H9 (cell line): ENCODE data around the gene CRACR2B. TPM values are rescaled to one million over a fixed set of nuclear protein-coding genes. Genes with fewer than 3 reads are reported as not detected.
A peak's percentile ranks its signal among the peaks of the same experiment; 100 is the strongest.

Experiments
- DNase-seq: peaks from one replicate; pipeline ENCODE4 v3.0.0-alpha.2; 2017
- H2AFZ ChIP-seq: one replicate; pipeline ENCODE4 v1.6.1; 2013; ENCODE audit warnings: mild to moderate bottlenecking, low read length, control low read depth, moderate library complexity
- H2AK5ac ChIP-seq: 2 replicates; pipeline ENCODE4 v1.6.1; 2013; ENCODE audit warnings: low read length, control low read depth, mixed read lengths; ENCODE audit not compliant: insufficient read length
- H2BK120ac ChIP-seq: one replicate; pipeline ENCODE4 v1.6.1; 2013; ENCODE audit warnings: low read depth, mild to moderate bottlenecking, low read length, control low read depth, inconsistent platforms; ENCODE audit not compliant: poor library complexity, severe bottlenecking
- H2BK12ac ChIP-seq: 2 replicates; pipeline ENCODE4 v1.6.1; 2013; ENCODE audit warnings: low read length, control low read depth, mixed read lengths, low read depth; ENCODE audit not compliant: insufficient read length
- H2BK15ac ChIP-seq: 2 replicates; pipeline ENCODE4 v1.6.1; 2013; ENCODE audit warnings: low read depth, low read length, control low read depth
- H2BK20ac ChIP-seq: one replicate; pipeline ENCODE4 v1.6.1; 2013; ENCODE audit warnings: low read depth, mild to moderate bottlenecking, low read length, control low read depth, inconsistent platforms; ENCODE audit not compliant: poor library complexity, severe bottlenecking
- H2BK5ac ChIP-seq: 2 replicates; pipeline ENCODE4 v1.6.1; 2013; ENCODE audit warnings: low read length, control low read depth, mixed read lengths; ENCODE audit not compliant: insufficient read length
- H3K14ac ChIP-seq: 2 replicates; pipeline ENCODE4 v1.6.1; 2013; ENCODE audit warnings: low read length, control low read depth; ENCODE audit not compliant: insufficient read depth
- H3K18ac ChIP-seq: 2 replicates; pipeline ENCODE4 v1.6.1; 2013; ENCODE audit warnings: low read depth, mild to moderate bottlenecking, mixed read lengths, low read length, control low read depth; ENCODE audit not compliant: insufficient read length
- H3K23ac ChIP-seq: 2 replicates; pipeline ENCODE4 v1.6.1; 2013; ENCODE audit warnings: low read length, control low read depth, mixed read lengths, low read depth; ENCODE audit not compliant: insufficient read length
- H3K23me2 ChIP-seq: 2 replicates; pipeline ENCODE4 v1.6.1; 2013; ENCODE audit warnings: low read depth, mild to moderate bottlenecking, mixed read lengths, low read length, control low read depth; ENCODE audit not compliant: insufficient read length, poor library complexity, severe bottlenecking
- H3K27ac ChIP-seq: 2 replicates; pipeline ENCODE4 v1.5.1; 2013; ENCODE audit warnings: low read length, control low read depth, mixed read lengths, low read depth; ENCODE audit not compliant: insufficient read length
- H3K27me3 ChIP-seq: 2 replicates; pipeline ENCODE4 v1.6.1; 2013; ENCODE audit warnings: low read length, control low read depth, inconsistent platforms; ENCODE audit not compliant: insufficient read depth
- H3K4ac ChIP-seq: 2 replicates; pipeline ENCODE4 v1.6.1; 2013; ENCODE audit warnings: low read depth, mild to moderate bottlenecking, control low read depth, inconsistent platforms, low read length, moderate library complexity
- H3K4me1 ChIP-seq: 2 replicates; pipeline ENCODE4 v1.6.1; 2013; ENCODE audit warnings: low read length, control low read depth, inconsistent platforms; ENCODE audit not compliant: insufficient read depth
- H3K4me2 ChIP-seq: 2 replicates; pipeline ENCODE4 v1.6.1; 2013; ENCODE audit warnings: low read length, control low read depth, mixed read lengths; ENCODE audit not compliant: insufficient read length, insufficient read depth
- H3K56ac ChIP-seq: 2 replicates; pipeline ENCODE4 v1.6.1; 2013; ENCODE audit warnings: low read depth, mild to moderate bottlenecking, mixed read lengths, low read length, control low read depth; ENCODE audit not compliant: insufficient read length
- H3K79me1 ChIP-seq: 2 replicates; pipeline ENCODE4 v1.6.1; 2013; ENCODE audit warnings: low read depth, mild to moderate bottlenecking, moderate library complexity, low read length, control low read depth, inconsistent platforms; ENCODE audit not compliant: insufficient read depth, poor library complexity, severe bottlenecking
- H3K79me2 ChIP-seq: 2 replicates; pipeline ENCODE4 v1.6.1; 2013; ENCODE audit warnings: low read length, control low read depth, inconsistent platforms; ENCODE audit not compliant: insufficient read depth
- H3K9ac ChIP-seq: 2 replicates; pipeline ENCODE4 v1.6.1; 2013; ENCODE audit warnings: low read length, control low read depth, mixed read lengths; ENCODE audit not compliant: insufficient read length; ENCODE audit errors: extremely low read depth
- H3K9me3 ChIP-seq: one replicate; pipeline ENCODE4 v1.6.1; 2013; ENCODE audit warnings: low read depth, low read length, inconsistent platforms; ENCODE audit not compliant: control insufficient read depth
- H3T11ph ChIP-seq: one replicate; pipeline ENCODE4 v1.6.1; 2013; ENCODE audit warnings: mild to moderate bottlenecking, low read length, control low read depth, inconsistent platforms
- H4K20me1 ChIP-seq: one replicate; pipeline ENCODE4 v1.6.1; 2013; ENCODE audit not compliant: control insufficient read depth, insufficient read length, insufficient read depth
- H4K5ac ChIP-seq: 2 replicates; pipeline ENCODE4 v1.6.1; 2013; ENCODE audit warnings: low read depth, mild to moderate bottlenecking, mixed read lengths, low read length, control low read depth; ENCODE audit not compliant: insufficient read length
- H4K8ac ChIP-seq: replicated peaks from 2 replicates; pipeline ENCODE4 v1.6.1; 2013; ENCODE audit warnings: low read length, control low read depth, mixed read lengths, low read depth; ENCODE audit not compliant: insufficient read length
- H4K91ac ChIP-seq: 2 replicates; pipeline ENCODE4 v1.6.1; 2013; ENCODE audit warnings: low read depth, mild to moderate bottlenecking, moderate library complexity, mixed read lengths, low read length, control low read depth; ENCODE audit not compliant: insufficient read length
- H3K27ac Mint-ChIP-seq, 3 experiments: 2 replicates in 2 of 3; 3 replicates in 1 of 3; pipeline ENCODE4 v1.8.0; 2020 to 2021; ENCODE audit warnings: mixed read lengths in 3 of 3, mild to moderate bottlenecking in 1 of 3, moderate library complexity in 1 of 3
- H3K27me3 Mint-ChIP-seq: 2 replicates; pipeline ENCODE4 v1.8.0; 2021; ENCODE audit warnings: low read depth, mild to moderate bottlenecking, moderate library complexity, mixed read lengths
- H3K36me3 Mint-ChIP-seq, 3 experiments: 2 replicates in 2 of 3; 3 replicates in 1 of 3; pipeline ENCODE4 v1.8.0; 2020 to 2021; ENCODE audit warnings: low read depth in 3 of 3, mixed read lengths in 3 of 3; ENCODE audit not compliant: insufficient read depth in 1 of 3
- H3K4me1 Mint-ChIP-seq, 2 experiments: 2 replicates each; pipeline ENCODE4 v1.8.0; 2020; ENCODE audit warnings: mixed read lengths in 2 of 2
- H3K4me3 Mint-ChIP-seq, 2 experiments: 2 replicates in 1 of 2; 3 replicates in 1 of 2; pipeline ENCODE4 v1.8.0; 2020 to 2021; ENCODE audit warnings: mild to moderate bottlenecking in 2 of 2, mixed read lengths in 2 of 2, moderate library complexity in 1 of 2
- H3K9me3 Mint-ChIP-seq, 2 experiments: 2 replicates in 1 of 2; 3 replicates in 1 of 2; pipeline ENCODE4 v1.8.0; 2020; ENCODE audit warnings: mild to moderate bottlenecking in 2 of 2, mixed read lengths in 2 of 2, moderate library complexity in 1 of 2
- CTCF ChIP-seq: fragments of 200-600 bp; sonication (generic); conservative IDR thresholded peaks from 3 replicates; pipeline ENCODE4 v1.8.0; 2021; ENCODE audit warnings: antibody characterized with exemption, mild to moderate bottlenecking
- WGBS: extraction: QIAGEN DNeasy Blood & Tissue Kit; methylation state at CpG from one replicate; pipeline ENCODE4 v1.1.7; 2013; ENCODE audit warnings: missing lambda C conversion rate, low lambda C conversion rate, mixed read lengths; ENCODE audit not compliant: insufficient read length; ENCODE audit errors: extremely low coverage; 5-methylcytosine and 5-hydroxymethylcytosine counted together
- total RNA-seq: library from RNA; stranded (reverse); gene quantifications from 2 replicates; pipeline ENCODE4 v1.2.1, GENCODE V29; 2021

The CRACR2B gene
- total RNA-seq, 1 experiment from 2014 or later = 29.0 TPM

GRCh38 chr11:797296-798092 is 30.2 kb upstream of the CRACR2B start:
- peak overlapping the region in 1 of 3 experiments; percentile 89; a peak in 2 of 7 replicates for H3K27ac Mint-ChIP-seq
- no CpG with 5 or more reads among the region's 57 CpGs for WGBS
- Histone ChIP-seq H3K4me1 (no peaks in the 10 kb centered on the region; the same call in 1 of the 2 replicates), H3K4me2 (peak overlapping the region; percentile 72), H3K23me2 (peaks cover 9% of the 10 kb centered on the region), H4K20me1 (peaks cover 2% of the 10 kb centered on the region), H3K9ac (peak overlapping the region; percentile 36), H3K27me3 (no peaks in the 10 kb centered on the region), H2BK20ac (no peak overlapping the region), H4K8ac (no peak overlapping the region), H4K5ac (no peak overlapping the region), H2BK12ac (no peak overlapping the region), H4K91ac (no peak overlapping the region), H3T11ph (no peak overlapping the region), H3K18ac (peak overlapping the region; percentile 28), H2BK120ac (no peak overlapping the region), H2AFZ (no peak overlapping the region), H2AK5ac (no peak overlapping the region), H3K4ac (no peak overlapping the region), H2BK5ac (no peak overlapping the region), H2BK15ac (no peak overlapping the region), H3K27ac (no peak overlapping the region), H3K14ac (peak overlapping the region; percentile 37; the same call in 1 of the 2 replicates), H3K9me3 (no peaks in the 10 kb centered on the region), H3K79me2 (no peaks in the 10 kb centered on the region), H3K56ac (no peak overlapping the region), H3K23ac (no peak overlapping the region), H3K79me1 (no peaks in the 10 kb centered on the region)
- peaks cover 0 to 15% (median 11%) of the 10 kb centered on the region in 3 experiments; a peak in 4 of 7 replicates for H3K36me3 Mint-ChIP-seq
- H3K4me3 Mint-ChIP-seq = peak overlapping the region; percentile 75 to 87
- peak; percentile 81 for DNase-seq
- peaks cover 8 to 18% of the 10 kb centered on the region in 2 experiments for H3K4me1 Mint-ChIP-seq
- no peaks in the 10 kb centered on the region for H3K27me3 Mint-ChIP-seq
- TF ChIP-seq CTCF = no peak
- no peaks in the 10 kb centered on the region for H3K9me3 Mint-ChIP-seq
